Measurements from ENCODE around the gene ARL6IP1.

The ARL6IP1 gene

GRCh38 chr16:18801145-18801972 lies at the start of gene ARL6IP1:
Gene ARL6IP1, minus strand, starts transcription at chr16:18801549. Its CDS starts 83 bp downstream, at chr16:18801466.
- DNase-seq (ENCODE audit: low spot score), result peak; percentile 100

DNA sequence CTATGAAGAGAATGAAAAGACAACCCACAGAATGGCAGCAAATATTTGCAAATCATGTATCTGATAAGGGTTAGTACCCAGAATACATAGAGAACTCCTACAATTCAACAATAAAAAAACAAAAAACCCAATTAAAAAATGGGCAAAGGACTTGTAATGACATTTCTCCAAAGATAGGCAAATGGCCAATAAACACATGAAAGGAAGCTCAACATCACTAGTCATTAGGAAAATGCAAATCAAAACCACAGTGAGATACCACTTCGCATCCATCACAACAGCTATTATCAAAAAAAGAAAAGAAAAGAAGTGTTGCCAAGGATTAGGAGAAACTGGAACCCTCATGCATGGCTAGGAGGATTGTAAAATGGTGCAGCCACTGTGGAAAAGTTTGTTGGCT lies 45.1 kb upstream of the ARL6IP1 start:
- DNase-seq (ENCODE audit: low spot score), result no peak

GRCh38 chr16:18842565-18842964 lies 41.2 kb upstream of the ARL6IP1 start:
- DNase-seq (ENCODE audit: low spot score), result no peak

GRCh38 chr16:18841833-18842525 lies 40.6 kb upstream of the ARL6IP1 start:
- DNase-seq (ENCODE audit: low spot score), result no peak

- DNase-seq (ENCODE audit: low spot score), result no peak
Measured at GRCh38 chr16:18839555-18839954, 38.2 kb upstream of the ARL6IP1 start.

DNA sequence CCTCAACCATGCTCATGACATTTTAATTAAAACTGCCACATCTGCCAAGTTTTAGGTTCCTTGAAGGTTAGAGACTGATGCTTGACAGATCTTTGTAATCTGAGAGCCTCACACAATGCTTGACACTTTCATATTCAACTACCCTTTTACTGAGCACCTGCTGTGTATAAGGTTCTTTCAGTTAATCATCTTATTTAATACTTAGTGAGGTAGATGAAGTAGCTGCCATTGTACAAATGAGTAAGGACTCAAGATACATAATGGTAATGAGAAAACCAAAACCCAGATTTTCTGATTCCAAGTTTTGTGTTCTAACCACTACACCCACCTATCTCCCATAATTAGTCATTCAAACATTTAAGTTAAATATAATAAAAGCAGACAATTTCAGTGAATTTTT lies 35.4 kb upstream of the ARL6IP1 start:
- no peak for DNase-seq (ENCODE audit: low spot score)

- DNase-seq (ENCODE audit: low spot score), result no peak
Measured at GRCh38 chr16:18834864-18835263, 33.5 kb upstream of the ARL6IP1 start.

DNA sequence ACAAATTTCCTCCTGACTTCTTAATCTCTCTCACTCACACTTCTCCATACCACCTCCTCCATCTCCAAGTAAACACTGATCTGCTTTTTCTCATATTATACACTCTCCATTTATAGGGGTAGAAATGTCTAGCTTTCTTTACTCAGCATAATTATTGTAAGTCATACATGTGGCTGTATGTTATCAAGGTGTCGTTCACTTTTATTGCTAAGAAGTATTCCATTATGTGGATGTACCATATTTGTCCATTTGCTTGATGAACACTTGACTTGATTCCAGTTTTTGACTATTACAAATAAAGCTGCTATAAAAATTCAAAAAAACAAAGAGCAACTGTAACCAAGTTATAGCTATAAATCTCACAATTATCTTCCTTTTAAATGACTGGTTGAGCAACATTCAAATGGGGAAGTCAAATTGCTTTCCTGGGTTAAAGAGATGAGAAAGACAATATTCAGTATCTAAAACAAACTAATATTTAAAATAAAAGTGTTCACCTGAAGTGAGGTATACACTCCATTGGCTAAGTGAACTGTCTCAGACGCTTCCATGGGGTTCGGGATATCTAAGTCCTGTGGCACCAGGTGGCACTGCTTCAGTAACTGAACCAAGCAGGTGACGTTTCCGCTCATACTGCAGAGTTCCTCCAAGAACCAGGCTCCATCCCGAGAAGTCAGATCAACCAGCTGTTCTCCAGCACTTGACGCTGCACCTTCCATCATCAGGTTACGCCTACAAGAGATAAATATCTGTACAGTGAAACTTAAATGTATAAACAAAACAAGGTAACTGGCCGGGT lies 32.6 kb upstream of the ARL6IP1 start:
- no peak for DNase-seq (ENCODE audit: low spot score)

DNA sequence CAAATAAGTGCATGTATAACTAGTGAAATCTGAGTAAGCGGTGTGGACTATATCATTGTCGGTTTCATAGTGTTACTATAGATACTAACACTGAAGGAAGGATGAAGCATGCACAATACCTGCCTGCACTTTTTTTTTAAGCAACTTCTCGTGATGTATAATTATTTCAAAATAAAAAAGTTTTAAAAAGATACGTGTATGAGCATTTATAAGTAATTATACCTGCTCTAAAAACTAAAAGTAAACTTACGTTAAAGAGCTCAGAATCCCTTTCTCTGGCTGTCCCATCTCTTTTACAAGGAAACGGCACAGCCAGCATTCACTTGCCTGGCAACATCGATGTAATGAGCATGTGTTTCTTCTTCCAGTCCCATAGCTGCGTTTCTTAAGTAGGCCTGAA lies 31.3 kb upstream of the ARL6IP1 start:
- DNase-seq (ENCODE audit: low spot score), result no peak

- DNase-seq (ENCODE audit: low spot score), result no peak
Measured at GRCh38 chr16:18832006-18832405, 30.7 kb upstream of the ARL6IP1 start.

DNA sequence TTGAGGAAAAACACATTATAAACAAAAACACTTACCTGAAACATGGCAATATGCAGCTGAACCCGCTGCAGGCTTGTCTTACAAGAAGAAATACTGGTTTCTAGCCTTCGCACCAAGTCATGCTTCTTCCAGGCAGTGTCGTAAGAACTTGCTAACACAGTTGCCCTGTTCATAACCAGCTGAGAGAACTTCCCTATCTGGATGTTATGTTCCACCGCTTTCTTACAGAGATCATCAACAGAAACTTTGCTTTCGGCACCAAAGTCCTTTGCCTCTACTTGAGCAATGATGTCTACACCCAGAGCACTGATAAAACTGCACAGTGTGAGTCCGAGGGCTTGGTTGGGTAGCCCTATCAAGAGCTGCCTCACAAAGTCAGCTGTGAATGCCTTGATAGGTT lies 27.9 kb upstream of the ARL6IP1 start:
- DNase-seq (ENCODE audit: low spot score), result no peak

DNA sequence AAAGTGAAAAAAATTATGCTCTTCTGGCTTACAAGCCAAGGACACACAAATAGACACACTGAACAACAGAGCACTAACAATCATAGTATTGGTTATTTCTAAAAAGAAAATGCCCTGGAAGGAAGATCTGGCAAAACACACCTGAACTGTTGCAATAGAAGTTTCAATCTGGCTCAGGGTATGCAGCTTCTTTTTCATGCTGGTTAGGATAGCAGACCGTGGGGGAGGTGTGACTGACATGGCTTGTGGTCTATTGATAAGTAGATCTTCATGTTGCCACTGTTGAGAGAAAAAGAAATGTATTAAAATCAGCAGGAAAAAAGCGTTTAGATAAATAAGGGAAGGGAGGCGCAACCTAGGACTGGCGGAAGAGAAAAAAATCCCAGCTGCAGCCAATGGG lies 26.5 kb upstream of the ARL6IP1 start:
- DNase-seq (ENCODE audit: low spot score), result no peak

- DNase-seq (ENCODE audit: low spot score), result no peak
Measured at GRCh38 chr16:18816286-18816685, 14.9 kb upstream of the ARL6IP1 start.

DNA sequence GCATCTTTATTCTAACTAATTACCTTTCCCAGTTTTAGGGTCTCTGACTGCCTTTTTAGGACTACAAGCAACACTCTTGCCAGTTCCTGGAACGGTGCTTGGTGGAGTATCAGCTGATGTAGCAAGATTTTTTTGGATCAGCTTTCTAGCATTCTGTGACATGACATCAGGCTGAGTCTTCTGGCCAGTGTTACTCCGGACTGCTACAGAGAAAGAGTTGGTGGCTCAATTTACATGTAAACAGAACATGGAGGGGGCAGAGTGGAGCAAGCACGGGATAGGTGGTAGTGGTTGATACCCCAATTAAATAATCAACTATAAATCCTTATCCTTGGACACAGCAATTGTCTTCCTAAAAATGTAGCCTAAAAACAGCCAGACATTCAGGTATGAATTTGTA lies 10.6 kb upstream of the ARL6IP1 start:
- no peak for DNase-seq (ENCODE audit: low spot score)

- no peak for DNase-seq (ENCODE audit: low spot score)
Measured at GRCh38 chr16:18809165-18809564, 7.8 kb upstream of the ARL6IP1 start.

DNA sequence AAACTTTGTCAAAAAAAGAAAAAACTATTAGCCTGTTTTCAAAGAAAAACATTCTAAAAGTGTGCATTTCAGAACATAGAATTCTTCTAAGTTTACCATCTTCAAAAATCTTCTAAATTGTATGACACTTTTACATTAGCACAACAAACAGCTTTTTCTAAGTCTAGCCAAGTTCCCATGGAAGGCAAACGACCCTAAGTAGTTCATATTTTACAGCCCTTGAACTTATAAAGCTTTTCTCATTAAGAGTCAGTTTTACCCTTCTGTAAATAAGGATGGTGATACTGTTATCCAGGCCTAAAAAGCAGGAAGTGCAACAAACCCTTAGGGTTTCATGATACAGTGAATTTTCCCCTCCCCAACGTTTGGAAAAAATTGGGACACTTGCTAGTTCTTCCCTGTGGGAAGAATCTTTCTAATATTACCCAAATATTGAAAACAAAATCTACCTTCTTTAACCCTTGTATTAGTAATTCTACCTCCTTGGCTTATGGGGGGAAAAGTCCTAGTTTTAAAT lies 4.0 kb upstream of the ARL6IP1 start:
- DNase-seq (ENCODE audit: low spot score), result no peak

DNA sequence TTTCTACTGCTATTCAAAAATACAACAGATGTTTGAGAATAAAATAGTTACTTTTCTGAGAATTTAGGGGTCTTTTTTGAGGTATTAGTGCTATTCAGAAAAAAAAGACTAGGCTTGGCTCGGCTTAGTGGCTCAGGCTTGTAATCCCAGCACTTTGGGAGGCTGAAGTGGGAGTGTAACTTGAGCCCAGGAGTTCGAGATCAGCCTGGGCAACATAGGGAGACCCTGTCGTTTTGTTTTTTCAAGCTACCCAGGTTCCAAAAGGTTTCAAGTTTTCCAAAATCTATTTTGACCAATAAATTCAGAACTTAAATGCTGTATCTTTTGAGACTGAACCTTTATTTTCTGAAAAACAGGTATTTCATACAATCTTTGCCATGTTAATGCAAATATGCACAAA lies 3.2 kb upstream of the ARL6IP1 start:
- no peak for DNase-seq (ENCODE audit: low spot score)

DNA sequence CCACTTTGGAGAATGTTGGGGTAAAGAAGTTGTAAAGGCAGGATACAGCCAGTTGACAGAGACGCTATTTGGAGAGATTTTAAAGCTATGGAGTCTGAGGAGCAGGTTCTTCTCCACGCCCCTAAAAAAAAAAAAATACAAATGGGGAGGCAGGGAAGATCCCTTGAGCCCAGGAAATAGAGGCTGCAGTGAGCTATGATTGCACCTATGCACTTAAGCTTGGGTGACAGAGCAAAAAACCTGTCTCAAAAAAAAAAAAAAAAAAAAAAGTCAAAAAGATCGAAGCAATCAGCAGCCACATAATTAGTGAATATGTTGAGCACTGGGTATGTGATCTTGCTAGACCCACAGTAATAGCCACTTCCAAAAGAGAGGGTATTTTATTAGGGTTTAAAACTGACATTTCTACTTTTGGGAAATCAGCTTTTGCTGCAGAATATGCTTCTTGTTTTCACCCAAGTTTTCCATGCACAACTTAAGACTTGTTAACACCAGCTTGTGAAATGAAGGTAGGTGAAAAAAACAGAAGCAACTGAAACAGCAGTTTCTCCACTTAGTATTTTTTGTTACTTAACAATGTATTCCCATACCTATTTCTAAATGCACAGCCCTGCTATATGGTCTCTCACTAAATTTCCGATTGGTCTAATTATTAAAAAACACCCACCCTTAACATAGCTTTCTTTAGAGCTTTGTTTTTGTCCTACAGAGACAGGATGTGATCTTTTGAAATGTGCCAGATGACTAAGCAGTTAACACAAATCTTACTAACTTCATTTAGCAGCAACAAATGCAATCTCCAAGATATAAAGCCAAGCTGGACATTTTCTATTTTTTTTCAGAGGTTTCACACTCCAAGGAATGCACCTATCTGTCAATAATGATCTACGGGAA lies 2.5 kb upstream of the ARL6IP1 start:
- no peak for DNase-seq (ENCODE audit: low spot score)

DNA sequence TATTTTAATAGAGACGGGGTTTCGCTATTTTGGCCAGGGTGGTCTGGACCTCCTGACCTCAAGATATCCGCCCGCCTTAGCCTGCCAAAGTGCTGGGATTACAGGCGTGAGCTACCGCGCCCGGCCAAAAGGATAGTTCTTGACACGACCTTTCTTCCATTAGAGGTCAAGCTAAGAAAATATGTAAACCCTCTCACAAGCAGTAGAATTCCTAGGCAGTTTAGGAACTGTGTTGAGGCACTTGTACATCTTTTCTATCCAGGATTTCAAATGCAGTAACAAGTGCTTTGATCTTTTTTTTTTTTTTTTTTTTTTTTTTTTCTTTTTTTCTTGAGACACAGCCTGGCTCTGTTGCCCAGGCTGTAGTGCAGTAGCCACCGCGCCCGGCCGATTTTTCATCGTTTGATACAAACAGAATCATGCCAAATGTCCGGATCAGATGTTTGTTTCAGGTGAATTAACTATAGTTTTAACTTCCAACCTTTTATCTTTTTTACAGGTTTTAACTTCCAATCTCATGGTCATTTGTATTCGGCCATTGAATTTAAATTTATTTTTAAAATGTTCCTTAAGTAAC lies 1.5 kb upstream of the ARL6IP1 start:
- DNase-seq (ENCODE audit: low spot score), result no peak

DNA sequence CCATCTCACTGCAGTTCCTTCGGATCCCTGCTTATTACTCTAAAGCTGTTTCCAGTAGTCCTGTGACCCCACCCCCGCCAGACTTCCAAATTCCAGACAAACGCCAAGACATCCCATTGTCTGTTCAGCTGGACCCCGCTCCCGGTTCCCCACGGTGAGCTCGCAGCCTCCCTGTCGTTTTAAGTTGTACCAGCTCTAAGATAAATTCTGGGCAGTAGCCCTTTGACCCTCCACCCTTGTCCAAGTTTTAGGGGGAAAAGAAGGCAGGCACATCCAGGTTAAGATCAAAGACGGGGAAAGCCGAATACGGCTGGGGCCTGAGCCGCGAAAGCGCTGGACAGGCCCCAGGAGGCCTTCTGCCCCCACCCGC lies 589 bp downstream of the ARL6IP1 start:
- DNase-seq (ENCODE audit: low spot score), result no peak

DNA sequence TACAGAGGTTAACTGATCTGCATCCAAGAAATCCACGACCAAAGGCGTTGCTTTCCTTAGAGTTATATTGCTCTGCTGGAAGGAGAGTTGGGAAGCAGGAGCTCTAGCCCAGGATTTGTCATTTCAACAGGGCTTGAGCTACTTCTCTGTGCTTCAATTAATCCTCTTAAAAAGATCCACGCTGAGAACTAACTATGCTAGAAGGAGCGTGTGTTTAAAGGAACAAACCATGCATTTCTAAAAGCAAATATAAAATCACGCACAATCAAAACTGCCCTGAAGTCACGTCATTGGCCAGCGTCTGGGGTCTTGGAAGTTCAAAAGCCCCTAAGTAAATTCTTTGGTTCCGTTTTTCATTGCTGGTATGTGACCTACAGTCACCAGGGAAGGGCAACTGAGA lies 1.1 kb downstream of the ARL6IP1 start:
- DNase-seq (ENCODE audit: low spot score), result no peak
